Trophoblast cell (in vitro differentiated cells and primary cell): ENCODE data around the gene EPAS1.
A peak's percentile ranks its signal among the peaks of the same experiment; 100 is the strongest.

Experiments
- DNase-seq, 2 donors: peaks; one replicate each; pipeline ENCODE4 v3.0.0-alpha.2; 2016
- H2AFZ ChIP-seq: 2 replicates; pipeline ENCODE4 v1.6.1; 2013; ENCODE audit warnings: low read length, moderate library complexity, mild to moderate bottlenecking; ENCODE audit not compliant: insufficient read depth, poor library complexity
- H2AK5ac ChIP-seq: 2 replicates; pipeline ENCODE4 v1.6.1; 2013; ENCODE audit warnings: mild to moderate bottlenecking, low read length
- H2BK120ac ChIP-seq: 2 replicates; pipeline ENCODE4 v1.6.1; 2013; ENCODE audit warnings: low read length, mild to moderate bottlenecking, moderate library complexity; ENCODE audit not compliant: insufficient read depth, poor library complexity
- H2BK12ac ChIP-seq: 2 replicates; pipeline ENCODE4 v1.6.1; 2013; ENCODE audit warnings: mild to moderate bottlenecking, low read length, moderate library complexity
- H2BK5ac ChIP-seq: 2 replicates; pipeline ENCODE4 v1.6.1; 2013; ENCODE audit warnings: low read length, low read depth, moderate library complexity, mild to moderate bottlenecking; ENCODE audit not compliant: poor library complexity
- H3K14ac ChIP-seq: 2 replicates; pipeline ENCODE4 v1.6.1; 2013; ENCODE audit warnings: mild to moderate bottlenecking, low read length
- H3K18ac ChIP-seq: 2 replicates; pipeline ENCODE4 v1.6.1; 2013; ENCODE audit warnings: mild to moderate bottlenecking, low read length
- H3K23ac ChIP-seq: 2 replicates; pipeline ENCODE4 v1.6.1; 2013; ENCODE audit warnings: low read length
- H3K27ac ChIP-seq: 2 replicates; pipeline ENCODE4 v1.5.1; 2013; ENCODE audit warnings: low read depth, mild to moderate bottlenecking, inconsistent platforms, low read length, moderate library complexity
- H3K27me3 ChIP-seq: 2 replicates; pipeline ENCODE4 v1.6.1; 2013; ENCODE audit warnings: inconsistent platforms, mild to moderate bottlenecking, low read length, moderate library complexity; ENCODE audit not compliant: insufficient read depth
- H3K36me3 ChIP-seq, 2 experiments: 1 replicate in 1 of 2; 2 replicates in 1 of 2; pipeline ENCODE4 v1.6.1; 2013; ENCODE audit warnings: low read length in 2 of 2, mild to moderate bottlenecking in 2 of 2, moderate library complexity in 1 of 2; ENCODE audit not compliant: insufficient read depth in 2 of 2, control insufficient read depth in 1 of 2
- H3K4ac ChIP-seq: 2 replicates; pipeline ENCODE4 v1.6.1; 2013; ENCODE audit warnings: low read depth, mild to moderate bottlenecking, low read length, moderate library complexity
- H3K4me1 ChIP-seq, 2 experiments: 1 replicate in 1 of 2; 2 replicates in 1 of 2; pipeline ENCODE4 v1.6.1; 2013; ENCODE audit warnings: low read length in 2 of 2, mild to moderate bottlenecking in 2 of 2, moderate library complexity in 1 of 2; ENCODE audit not compliant: insufficient read depth in 2 of 2, control insufficient read depth in 1 of 2
- H3K4me2 ChIP-seq: 2 replicates; pipeline ENCODE4 v1.6.1; 2013; ENCODE audit warnings: inconsistent platforms, mild to moderate bottlenecking, low read length, moderate library complexity
- H3K4me3 ChIP-seq: 2 replicates; pipeline ENCODE4 v1.5.1; 2013; ENCODE audit warnings: mild to moderate bottlenecking, low read depth, low read length, inconsistent platforms
- H3K79me1 ChIP-seq: one replicate; pipeline ENCODE4 v1.6.1; 2013; ENCODE audit warnings: low read length
- H3K79me2 ChIP-seq: 2 replicates; pipeline ENCODE4 v1.6.1; 2013; ENCODE audit warnings: low read length, mild to moderate bottlenecking; ENCODE audit not compliant: control insufficient read depth, insufficient read depth, poor library complexity
- H3K9ac ChIP-seq: 2 replicates; pipeline ENCODE4 v1.6.1; 2013; ENCODE audit warnings: mild to moderate bottlenecking, low read length
- H3K9me3 ChIP-seq: 2 replicates; pipeline ENCODE4 v1.6.1; 2013; ENCODE audit warnings: low read depth, mild to moderate bottlenecking, control low read depth, inconsistent platforms, low read length; ENCODE audit not compliant: insufficient read depth
- H4K12ac ChIP-seq: 2 replicates; pipeline ENCODE4 v1.6.1; 2013; ENCODE audit warnings: low read depth, mild to moderate bottlenecking, low read length, moderate library complexity
- H4K8ac ChIP-seq: 2 replicates; pipeline ENCODE4 v1.6.1; 2013; ENCODE audit warnings: low read depth, mild to moderate bottlenecking, low read length, moderate library complexity
- H4K91ac ChIP-seq: one replicate; pipeline ENCODE4 v1.6.1; 2013; ENCODE audit warnings: low read depth, mild to moderate bottlenecking, low read length, moderate library complexity
- WGBS: extraction: QIAGEN DNeasy Blood & Tissue Kit; methylation state at CpG from one replicate; pipeline ENCODE4 v1.1.7; 2013; ENCODE audit warnings: missing lambda C conversion rate; ENCODE audit not compliant: insufficient read length, insufficient coverage; ENCODE audit errors: extremely low coverage; 5-methylcytosine and 5-hydroxymethylcytosine counted together

The EPAS1 gene

GRCh38 chr2:46315103-46315890, 18.1 kb downstream of the EPAS1 start:
- Histone ChIP-seq H3K79me1 (peaks cover 2% of the 10 kb centered on the region), H3K4me3 (no peak overlapping the region), H3K27me3 (no peaks in the 10 kb centered on the region), H2AK5ac (no peak overlapping the region), H3K9me3 (no peaks in the 10 kb centered on the region), H4K8ac (no peak overlapping the region), H3K4ac (peak overlapping the region; percentile 93), H2BK120ac (no peak overlapping the region), H3K4me1 (peaks cover 23 to 35% of the 10 kb centered on the region in 2 experiments), H3K36me3 (peaks cover 11 to 24% of the 10 kb centered on the region in 2 experiments), H3K79me2 (peaks cover 33% of the 10 kb centered on the region), H3K9ac (no peak overlapping the region), H2BK5ac (no peak overlapping the region), H3K18ac (no peak overlapping the region), H3K14ac (no peak overlapping the region), H2AFZ (no peak overlapping the region), H2BK12ac (no peak overlapping the region), H3K23ac (no peak overlapping the region), H3K27ac (peak overlapping the region; percentile 37), H4K12ac (no peak overlapping the region), H3K4me2 (no peak overlapping the region), H4K91ac (no peak overlapping the region)
- no CpG with 5 or more reads among the region's 11 CpGs for WGBS
- DNase-seq = peak; percentile 69 to 71

- Histone ChIP-seq H3K9ac (no peak overlapping the region), H4K8ac (no peak overlapping the region), H3K36me3 (peaks cover 11 to 21% of the 10 kb centered on the region in 2 experiments), H2AK5ac (no peak overlapping the region), H3K9me3 (no peaks in the 10 kb centered on the region), H4K91ac (no peak overlapping the region), H3K18ac (no peak overlapping the region), H3K79me2 (peaks cover 23% of the 10 kb centered on the region), H2BK12ac (no peak overlapping the region), H3K27ac (no peak overlapping the region), H4K12ac (no peak overlapping the region), H3K14ac (no peak overlapping the region), H3K4me3 (no peak overlapping the region), H3K4me2 (no peak overlapping the region), H3K79me1 (no peaks in the 10 kb centered on the region), H3K27me3 (no peaks in the 10 kb centered on the region), H2AFZ (no peak overlapping the region), H3K23ac (no peak overlapping the region), H2BK120ac (no peak overlapping the region), H3K4ac (peak overlapping the region; percentile 88), H2BK5ac (no peak overlapping the region), H3K4me1 (peaks cover 20 to 30% of the 10 kb centered on the region in 2 experiments)
- DNase-seq = no peak
- WGBS = no CpG with 5 or more reads among the region's 3 CpGs
These were observed 19.9 kb downstream of the EPAS1 start for GRCh38 chr2:46317094-46317486.

- Histone ChIP-seq H3K18ac (no peak overlapping the region), H3K4ac (peak overlapping the region; percentile 8), H2BK12ac (no peak overlapping the region), H3K4me1 (peaks cover 25 to 41% of the 10 kb centered on the region in 2 experiments), H2AFZ (no peak overlapping the region), H3K27me3 (no peaks in the 10 kb centered on the region), H3K4me2 (no peak overlapping the region), H2AK5ac (no peak overlapping the region), H3K27ac (no peak overlapping the region), H3K36me3 (peaks cover 15 to 24% of the 10 kb centered on the region in 2 experiments), H3K14ac (no peak overlapping the region), H3K4me3 (no peak overlapping the region), H4K8ac (no peak overlapping the region), H2BK5ac (no peak overlapping the region), H3K9me3 (no peaks in the 10 kb centered on the region), H4K12ac (no peak overlapping the region), H3K9ac (no peak overlapping the region), H3K79me2 (peaks cover 33% of the 10 kb centered on the region), H4K91ac (no peak overlapping the region), H3K23ac (no peak overlapping the region), H3K79me1 (no peaks in the 10 kb centered on the region), H2BK120ac (no peak overlapping the region)
- no CpG with 5 or more reads among the region's 3 CpGs for WGBS
- DNase-seq = peak in 1 of 2 donors; percentile 64
These were observed 21.6 kb downstream of the EPAS1 start for GRCh38 chr2:46318579-46319460.

- H3K4me1 ChIP-seq = peaks cover 22 to 40% of the 10 kb centered on the region in 2 experiments
- H4K12ac ChIP-seq = no peak overlapping the region
- no peaks in the 10 kb centered on the region for H3K27me3 ChIP-seq
- no peak overlapping the region for H2AFZ ChIP-seq
- H3K14ac ChIP-seq = no peak overlapping the region
- H2BK5ac ChIP-seq = no peak overlapping the region
- WGBS = no CpG with 5 or more reads among the region's 5 CpGs
- H3K18ac ChIP-seq = no peak overlapping the region
- H3K4ac ChIP-seq = peak overlapping the region; percentile 23
- H3K9me3 ChIP-seq = no peaks in the 10 kb centered on the region
- no peak for DNase-seq
- no peak overlapping the region for H2AK5ac ChIP-seq
- no peak overlapping the region for H2BK12ac ChIP-seq
- H4K8ac ChIP-seq = no peak overlapping the region
- no peak overlapping the region for H3K23ac ChIP-seq
- no peaks in the 10 kb centered on the region for H3K79me1 ChIP-seq
- no peak overlapping the region for H3K9ac ChIP-seq
- no peak overlapping the region for H3K4me2 ChIP-seq
- H4K91ac ChIP-seq = no peak overlapping the region
- no peak overlapping the region for H3K27ac ChIP-seq
- no peak overlapping the region for H2BK120ac ChIP-seq
- peaks cover 10 to 16% of the 10 kb centered on the region in 2 experiments for H3K36me3 ChIP-seq
- peaks cover 27% of the 10 kb centered on the region for H3K79me2 ChIP-seq
- H3K4me3 ChIP-seq = no peak overlapping the region
These were observed 22.5 kb downstream of the EPAS1 start for GRCh38 chr2:46319711-46320110.
